VCaP (cell line): ENCODE measurements around the gene KDSR.
A peak's percentile ranks its signal among the peaks of the same experiment; 100 is the strongest.

Experiments
- H3K27ac ChIP-seq: fragments of 450-650 bp; 2 replicates; pipeline ENCODE4 v1.5.1; 2017
- TF ChIP-seq, protein P1 (sequence below): fragments of 450-650 bp; conservative IDR thresholded peaks from 2 replicates; pipeline ENCODE4 v1.5.1; 2017; ENCODE audit warnings: mild to moderate bottlenecking, moderate library complexity

The KDSR gene

DNA sequence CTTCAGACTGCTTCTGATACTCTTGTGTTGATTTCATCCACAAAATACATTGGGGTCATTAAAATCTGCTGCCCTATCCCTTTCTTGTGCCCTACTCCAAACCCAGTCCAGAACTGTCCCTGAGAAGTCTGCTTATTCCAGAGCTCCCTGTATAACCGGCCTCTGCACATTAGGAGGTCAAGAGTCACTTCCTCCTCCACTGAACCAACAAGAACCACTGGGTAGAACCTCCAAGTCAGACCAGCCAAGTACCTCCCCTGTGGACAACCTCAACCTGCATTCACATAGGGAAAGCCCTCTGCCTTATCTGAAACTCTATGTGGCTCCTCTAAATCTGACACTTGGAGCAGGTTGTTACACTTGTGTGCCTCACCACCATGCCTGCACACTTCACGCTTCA, 22.1 kb downstream of the KDSR start:
- TF ChIP-seq, protein P1, sequence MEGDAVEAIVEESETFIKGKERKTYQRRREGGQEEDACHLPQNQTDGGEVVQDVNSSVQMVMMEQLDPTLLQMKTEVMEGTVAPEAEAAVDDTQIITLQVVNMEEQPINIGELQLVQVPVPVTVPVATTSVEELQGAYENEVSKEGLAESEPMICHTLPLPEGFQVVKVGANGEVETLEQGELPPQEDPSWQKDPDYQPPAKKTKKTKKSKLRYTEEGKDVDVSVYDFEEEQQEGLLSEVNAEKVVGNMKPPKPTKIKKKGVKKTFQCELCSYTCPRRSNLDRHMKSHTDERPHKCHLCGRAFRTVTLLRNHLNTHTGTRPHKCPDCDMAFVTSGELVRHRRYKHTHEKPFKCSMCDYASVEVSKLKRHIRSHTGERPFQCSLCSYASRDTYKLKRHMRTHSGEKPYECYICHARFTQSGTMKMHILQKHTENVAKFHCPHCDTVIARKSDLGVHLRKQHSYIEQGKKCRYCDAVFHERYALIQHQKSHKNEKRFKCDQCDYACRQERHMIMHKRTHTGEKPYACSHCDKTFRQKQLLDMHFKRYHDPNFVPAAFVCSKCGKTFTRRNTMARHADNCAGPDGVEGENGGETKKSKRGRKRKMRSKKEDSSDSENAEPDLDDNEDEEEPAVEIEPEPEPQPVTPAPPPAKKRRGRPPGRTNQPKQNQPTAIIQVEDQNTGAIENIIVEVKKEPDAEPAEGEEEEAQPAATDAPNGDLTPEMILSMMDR = no peak
- no peak overlapping the region for H3K27ac ChIP-seq

DNA sequence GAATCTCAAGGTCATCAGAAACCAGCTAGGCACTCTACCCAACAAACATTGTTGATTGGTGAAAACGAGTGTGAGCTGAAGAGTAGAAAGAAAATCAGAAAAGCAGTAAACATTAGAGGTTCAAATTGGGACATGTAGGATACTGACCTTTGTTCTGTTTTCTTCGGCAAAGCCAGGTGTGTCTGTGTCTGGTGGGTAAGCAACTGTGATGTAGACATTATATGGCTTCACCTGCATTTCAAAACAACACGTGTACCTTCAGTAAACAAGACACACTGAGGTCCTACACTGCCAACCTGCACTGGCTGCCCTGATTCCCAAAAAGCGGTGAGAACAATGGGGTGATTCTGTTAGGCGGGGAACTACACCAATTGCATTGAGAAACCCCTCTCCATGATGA, 22.7 kb downstream of the KDSR start:
- no peak overlapping the region for H3K27ac ChIP-seq
- TF ChIP-seq, protein P1 = no peak

DNA sequence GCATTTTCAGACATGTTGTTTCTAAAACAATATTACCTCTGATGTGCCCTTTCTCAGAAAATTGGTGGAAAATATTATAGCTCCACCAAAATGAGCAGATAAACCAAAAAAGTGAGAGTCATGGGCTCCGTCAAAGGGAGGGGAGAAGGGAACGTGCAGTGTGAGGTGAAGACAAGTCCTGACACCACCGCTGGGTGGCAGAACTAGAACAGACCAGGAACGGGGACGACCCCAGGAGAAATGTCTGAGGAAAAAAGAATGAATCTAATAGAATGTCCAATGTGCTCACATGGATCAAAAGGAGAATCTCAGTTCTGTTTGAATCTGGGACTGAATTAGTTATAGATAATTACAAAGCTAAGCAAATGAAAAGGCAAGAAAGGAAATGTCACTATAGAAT, 24.8 kb downstream of the KDSR start:
- TF ChIP-seq, protein P1 = peak; percentile 73
- no peak overlapping the region for H3K27ac ChIP-seq

DNA sequence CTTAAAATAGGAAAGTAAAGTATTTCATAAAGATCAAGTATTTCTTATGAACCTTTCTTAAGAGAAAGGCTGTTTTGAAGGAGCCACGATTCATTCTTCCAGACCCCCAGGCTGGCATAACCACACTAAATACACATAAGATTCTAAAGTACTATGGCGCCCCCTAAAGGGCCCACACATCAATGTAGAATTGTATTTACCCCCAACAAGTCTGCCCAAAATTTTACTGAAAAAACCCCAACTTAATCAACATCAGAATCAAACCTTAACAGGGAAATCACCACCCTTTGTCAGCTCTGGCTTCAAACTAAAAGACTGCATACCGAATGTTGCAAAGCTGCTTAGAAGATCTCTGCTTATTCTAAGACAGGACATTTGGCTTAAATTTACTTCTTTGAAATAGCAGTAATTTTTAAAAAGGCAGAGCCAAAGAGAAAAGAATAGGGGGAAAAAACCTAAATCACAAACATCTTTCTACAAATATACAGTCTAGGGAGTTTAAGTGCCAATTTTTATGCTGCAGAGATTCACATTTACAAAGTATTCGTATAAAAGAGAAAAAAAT, 27.0 kb downstream of the KDSR start:
- TF ChIP-seq, protein P1 = peak; percentile 52
- no peak overlapping the region for H3K27ac ChIP-seq

DNA sequence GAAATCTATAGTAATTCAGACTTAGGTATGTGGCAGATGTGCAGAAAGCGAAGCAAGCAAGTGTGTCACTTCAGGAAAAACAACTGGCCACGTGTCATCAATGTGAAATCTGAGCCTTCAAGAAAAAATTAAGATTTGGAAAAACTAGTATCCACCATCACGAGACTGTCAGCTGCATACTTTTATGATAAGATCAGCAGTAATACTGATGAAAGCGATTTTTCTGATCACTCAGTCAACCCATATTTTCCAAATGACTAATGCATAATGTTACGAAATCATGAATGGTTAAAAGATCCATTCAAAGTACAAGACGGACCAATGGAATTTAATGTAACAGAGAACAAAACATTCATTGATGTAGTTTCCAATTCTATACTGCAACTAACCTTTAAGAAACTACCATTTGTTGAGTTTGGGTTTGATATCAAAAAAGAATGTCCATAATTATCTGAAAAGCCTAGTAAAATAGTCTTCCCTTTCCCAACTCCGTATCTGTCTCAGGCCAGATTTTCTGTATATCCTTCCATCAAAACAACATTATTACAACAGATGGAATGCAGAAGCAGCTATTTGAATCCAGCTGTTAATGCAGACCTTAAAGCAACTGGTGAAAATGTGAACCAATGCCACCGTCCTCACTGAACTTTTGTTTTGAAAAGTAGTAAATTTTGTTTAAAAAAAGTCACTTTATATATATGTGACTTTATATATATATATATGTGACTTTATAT, 30.5 kb downstream of the KDSR start:
- TF ChIP-seq, protein P1 = no peak
- H3K27ac ChIP-seq = no peak overlapping the region

DNA sequence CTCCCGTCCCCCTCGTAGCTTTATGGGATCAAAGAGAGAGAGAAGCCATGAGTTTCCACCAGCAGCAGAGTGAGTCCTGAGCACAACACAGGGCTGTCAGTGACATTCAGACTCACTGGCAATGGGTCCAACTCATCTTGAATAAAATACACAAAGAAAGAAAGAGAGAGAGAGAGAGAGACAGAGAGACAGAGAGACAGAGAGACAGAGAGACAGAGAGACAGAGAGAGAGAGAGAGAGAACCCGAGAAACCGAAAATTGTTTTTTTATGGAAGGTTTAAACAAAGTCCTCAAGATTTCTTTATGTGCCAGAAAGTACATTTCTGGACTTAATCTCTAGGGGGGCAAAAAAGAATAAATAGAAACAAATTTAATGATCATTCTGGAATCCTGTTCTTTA, 35.9 kb downstream of the KDSR start:
- TF ChIP-seq, protein P1 = no peak
- H3K27ac ChIP-seq = no peak overlapping the region

DNA sequence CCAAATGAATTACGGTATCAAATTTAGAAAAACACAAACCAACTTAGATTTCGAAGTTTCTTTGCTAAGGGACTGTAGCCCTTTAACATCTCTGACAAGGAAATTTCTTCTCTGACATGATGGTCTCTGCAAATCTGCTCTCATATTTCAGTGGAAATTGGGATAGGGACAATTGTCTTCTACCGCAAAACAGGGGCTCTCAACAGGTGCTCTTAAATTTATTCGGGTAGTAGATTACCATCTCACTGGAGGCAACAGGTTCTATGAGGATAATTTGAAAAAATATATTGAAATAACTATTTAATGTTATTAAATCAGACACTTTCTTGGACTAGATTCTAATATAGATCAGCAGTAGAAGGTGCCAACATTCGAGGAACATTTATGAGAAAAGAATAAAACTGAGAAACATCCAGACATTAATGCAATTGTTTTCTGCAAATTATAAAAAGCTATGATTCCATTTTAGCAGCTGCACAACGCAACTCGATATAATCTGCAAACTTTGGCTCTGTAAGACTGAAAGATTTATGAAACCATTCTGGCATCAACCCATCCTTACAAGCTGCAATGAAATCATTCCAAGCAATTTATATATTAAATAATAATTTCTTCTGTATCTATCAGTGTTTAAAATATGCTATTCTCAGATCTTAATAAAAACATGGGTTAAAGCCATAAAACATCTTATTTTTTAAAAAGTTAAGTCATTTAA, 37.4 kb downstream of the KDSR start:
- TF ChIP-seq, protein P1 = no peak
- H3K27ac ChIP-seq = no peak overlapping the region
